ENCODE measurements around the gene ANGPTL2.
"Not testable (repeated sequence)": the region's sequence is repeated elsewhere in the genome, so short reads cannot be mapped to it uniquely, and the experiment has no call there.

Gene ANGPTL2

DNA sequence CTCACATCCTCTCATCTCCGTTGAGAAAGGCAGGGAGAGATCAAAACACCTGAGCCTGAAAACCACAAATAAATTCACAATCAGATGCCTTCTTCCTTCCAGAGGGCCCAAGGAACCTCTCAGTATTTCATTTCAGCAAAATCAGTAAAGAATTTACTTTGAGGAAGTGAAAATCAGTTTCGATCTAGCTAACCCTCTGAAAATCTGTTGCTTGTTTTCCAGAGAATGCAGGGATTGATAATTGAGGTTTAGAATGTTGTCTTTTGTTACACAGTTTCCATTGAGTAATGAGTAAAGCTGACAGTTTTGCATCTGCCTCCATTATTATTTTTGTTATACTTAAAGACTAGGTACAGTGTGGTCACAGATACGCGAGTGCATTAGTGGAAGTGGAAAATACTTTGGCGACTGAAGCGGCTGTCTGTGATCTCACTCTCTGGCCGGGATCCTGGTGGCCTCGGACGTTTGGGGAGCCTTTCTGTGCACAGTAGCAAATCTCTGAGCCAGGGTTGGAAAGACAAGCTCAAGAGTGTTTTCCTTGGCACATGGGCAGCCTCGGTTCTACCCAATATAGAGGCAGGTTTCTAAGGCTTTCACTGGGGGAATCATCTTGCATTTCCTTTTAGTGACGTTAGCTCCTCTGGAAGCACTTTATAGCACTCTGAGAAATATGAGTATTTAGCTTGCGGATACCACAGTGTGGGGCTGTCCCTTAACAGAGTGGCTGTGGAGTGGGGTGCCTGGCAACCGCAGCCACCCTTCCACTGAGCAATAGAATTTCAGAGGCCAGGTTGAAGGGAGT is 32.2 kb upstream of the ANGPTL2 start:
- no peak for DNase-seq

DNA sequence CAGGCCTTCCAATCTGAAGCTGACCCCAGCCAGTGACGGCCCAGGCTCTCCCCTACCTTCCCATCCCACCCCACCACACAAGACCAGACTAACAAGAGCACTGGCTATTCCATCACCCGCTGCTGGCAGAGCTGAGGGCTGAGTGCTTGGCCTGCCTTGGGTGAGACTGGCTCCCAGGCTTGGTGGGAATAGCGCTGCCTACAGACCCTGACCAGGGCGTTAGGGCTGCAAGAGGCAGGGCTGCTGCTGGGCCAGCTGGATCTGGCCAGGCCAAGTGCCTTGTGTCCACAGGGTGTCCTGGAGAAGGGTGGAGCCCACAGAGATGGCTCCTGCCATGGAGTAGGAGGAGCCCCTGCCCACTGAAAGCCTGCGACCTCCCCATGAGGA is 31.6 kb upstream of the ANGPTL2 start:
- DNase-seq = no peak

DNA sequence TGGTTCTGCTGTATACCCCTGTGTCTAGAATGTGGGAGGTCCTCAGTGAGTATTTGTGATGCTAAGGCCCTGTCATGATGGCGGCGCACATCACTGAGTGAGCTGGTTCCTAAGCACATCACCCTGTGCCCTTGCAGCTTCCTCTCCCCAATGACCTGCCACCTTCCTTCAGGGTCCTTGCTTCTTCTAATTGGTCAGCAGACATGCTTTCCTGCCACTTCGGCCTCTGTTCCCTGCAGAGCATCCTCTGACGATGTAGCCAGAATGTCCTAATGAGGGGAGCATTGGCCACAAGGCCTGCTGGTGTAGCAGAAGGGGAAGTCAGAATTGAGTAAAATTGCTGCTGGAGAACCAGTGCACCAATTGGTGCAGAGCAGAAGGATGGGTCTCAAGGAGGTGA is 31.1 kb upstream of the ANGPTL2 start:
- no peak for DNase-seq

DNA sequence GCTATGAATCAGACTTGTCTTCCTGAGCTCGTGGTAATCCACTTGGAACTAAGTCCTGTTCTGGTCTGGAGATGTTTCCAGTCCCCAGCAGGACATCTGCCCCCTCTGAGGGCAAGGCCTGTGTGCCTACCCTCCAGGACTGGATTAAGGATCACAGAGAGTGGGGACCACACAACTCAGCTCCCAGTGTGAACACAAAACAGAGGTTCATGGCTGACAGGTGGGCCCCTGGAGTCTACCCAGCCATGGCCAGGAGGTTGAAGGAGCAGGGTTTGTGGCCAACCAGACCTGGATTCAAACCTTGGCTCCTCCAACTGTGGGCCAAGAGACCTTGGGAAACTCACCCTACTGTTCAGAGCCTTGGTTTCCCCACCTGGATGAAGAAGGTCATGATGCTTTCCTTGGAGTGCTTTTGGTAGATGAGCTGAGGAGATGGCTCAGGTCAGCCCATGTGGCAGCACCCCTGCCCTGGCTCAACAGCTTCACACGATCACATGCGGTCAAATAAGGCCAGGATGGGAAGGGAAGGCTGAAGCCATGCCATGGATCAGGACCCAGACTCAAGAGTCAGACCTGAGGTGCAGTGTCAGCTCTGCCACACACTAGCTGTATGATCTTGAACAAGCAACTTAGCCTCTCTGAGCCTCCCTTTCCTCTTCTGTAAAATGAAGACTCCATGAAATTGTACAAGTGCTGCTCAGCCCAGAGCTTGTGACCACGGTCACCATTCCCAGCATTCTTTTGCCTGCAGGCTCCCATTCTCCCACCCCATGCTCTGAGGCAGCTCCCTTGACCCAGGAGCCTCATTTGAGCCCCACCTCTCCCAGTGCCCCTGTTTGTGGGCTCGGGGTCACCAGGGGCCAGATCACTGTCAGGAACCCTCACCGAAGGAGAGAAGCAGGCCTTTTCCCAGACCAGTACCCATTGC is 27.3 kb upstream of the ANGPTL2 start:
- no peak for DNase-seq

GRCh38 chr9:127149010-127149409 is 26.6 kb upstream of the ANGPTL2 start:
- DNase-seq = no peak

GRCh38 chr9:127148014-127148413 is 25.6 kb upstream of the ANGPTL2 start:
- no peak for DNase-seq

- DNase-seq = no peak
These were observed 24.8 kb upstream of the ANGPTL2 start for GRCh38 chr9:127147251-127147650.

DNA sequence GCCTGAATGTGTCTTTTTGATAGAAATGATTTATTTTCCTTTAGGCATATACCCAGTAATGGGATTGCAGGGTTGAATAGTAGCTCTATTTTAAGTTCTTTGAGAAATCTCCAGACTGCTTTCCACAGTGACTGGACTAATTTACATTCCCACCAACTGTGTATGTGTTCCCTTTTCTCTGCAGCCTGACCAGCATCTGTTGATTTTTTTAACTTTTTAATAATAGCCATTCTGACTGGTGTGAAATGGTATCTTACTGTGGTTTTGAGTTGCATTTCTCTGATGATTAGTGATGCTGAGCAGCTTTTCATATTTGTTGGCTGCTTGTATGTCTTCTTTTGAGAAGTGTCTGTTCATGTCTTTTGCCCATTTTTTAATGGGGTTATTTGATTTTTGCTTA is 24.4 kb upstream of the ANGPTL2 start:
- DNase-seq = not testable (repeated sequence)

- DNase-seq = no peak
These were observed 22.4 kb upstream of the ANGPTL2 start for GRCh38 chr9:127144670-127145445.

- DNase-seq = no peak
These were observed 21.6 kb upstream of the ANGPTL2 start for GRCh38 chr9:127143920-127144465.

DNA sequence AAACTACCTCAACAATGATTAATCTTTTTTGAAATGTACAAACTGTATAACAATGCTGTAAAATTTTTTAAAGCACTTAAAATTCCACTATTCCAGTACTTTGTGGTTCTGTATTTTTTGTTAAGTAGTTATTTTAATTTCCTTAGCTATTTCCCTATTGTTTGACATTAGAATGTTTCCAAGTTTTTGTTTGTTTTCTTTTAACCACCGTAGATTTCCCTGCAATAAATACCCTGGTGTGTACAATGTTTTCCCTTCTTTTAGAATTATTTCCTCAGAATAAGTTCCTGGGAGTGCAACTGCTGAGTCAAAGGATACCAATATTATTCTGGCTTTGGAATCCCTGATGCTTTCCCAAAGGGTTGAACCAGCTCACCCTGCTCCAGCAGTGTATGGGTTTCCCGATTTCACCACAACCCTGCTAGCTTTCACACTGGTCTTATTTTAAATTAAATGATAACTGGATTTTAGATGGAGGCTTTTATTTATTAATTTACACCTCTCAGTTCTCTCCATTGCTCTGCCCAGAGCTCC is 20.6 kb upstream of the ANGPTL2 start:
- no peak for DNase-seq

- no peak for DNase-seq
These were observed 19.9 kb upstream of the ANGPTL2 start for GRCh38 chr9:127142291-127142690.

- no peak for DNase-seq
These were observed 18.6 kb upstream of the ANGPTL2 start for GRCh38 chr9:127140842-127141675.

DNA sequence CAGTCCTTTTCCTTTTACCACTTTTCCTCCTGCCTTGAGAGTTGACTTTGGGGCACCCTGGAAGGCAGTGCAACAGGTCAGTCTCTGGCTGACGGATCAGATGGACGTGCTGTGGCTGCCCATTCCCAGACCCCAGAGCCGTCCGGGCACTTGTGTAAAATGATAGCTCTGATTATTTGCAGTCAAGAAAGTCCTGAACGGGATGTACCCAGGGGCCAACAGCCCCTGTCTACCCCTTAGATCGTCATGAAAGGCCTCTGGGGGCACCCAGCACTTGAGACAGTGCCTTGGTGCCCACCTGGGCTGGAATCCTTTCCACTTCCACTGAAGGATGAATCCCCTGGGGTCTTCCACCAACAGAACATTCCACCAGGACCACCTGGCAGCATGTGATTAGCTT is 17.7 kb upstream of the ANGPTL2 start:
- no peak for DNase-seq

GRCh38 chr9:127139775-127140174 is 17.3 kb upstream of the ANGPTL2 start:
- DNase-seq = no peak

DNA sequence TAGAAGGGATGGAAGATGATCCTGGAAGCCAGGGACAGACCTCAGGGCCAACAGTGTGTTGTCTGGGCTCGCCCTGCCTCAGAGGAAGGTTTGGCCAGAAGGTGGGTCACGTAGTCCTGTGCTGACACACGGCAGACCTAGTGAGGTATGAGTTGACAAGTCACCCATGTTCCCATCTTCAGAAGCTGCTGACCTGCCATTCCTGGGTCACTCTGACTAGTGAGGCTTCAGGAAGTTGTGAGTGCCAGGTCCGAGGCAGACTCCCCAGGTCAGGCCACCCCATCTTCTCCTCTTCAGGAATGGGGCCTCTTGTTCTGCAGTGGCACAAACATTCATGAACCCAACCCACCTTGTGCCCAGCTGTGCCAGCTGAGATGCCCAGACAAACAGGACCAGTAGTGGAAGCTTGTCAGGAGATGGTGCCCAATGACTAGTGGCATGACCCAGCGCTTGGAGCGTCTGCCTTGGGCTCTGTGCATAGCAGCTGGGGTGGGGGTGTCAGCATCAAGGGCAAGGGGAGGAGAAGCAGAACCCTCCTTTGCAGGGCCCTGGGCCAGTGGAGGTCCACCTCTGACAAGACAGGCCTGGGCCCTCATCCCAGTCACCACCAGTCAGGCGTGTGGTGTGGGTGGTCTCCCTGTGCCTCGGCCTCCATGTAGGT is 16.8 kb upstream of the ANGPTL2 start:
- DNase-seq = no peak

DNA sequence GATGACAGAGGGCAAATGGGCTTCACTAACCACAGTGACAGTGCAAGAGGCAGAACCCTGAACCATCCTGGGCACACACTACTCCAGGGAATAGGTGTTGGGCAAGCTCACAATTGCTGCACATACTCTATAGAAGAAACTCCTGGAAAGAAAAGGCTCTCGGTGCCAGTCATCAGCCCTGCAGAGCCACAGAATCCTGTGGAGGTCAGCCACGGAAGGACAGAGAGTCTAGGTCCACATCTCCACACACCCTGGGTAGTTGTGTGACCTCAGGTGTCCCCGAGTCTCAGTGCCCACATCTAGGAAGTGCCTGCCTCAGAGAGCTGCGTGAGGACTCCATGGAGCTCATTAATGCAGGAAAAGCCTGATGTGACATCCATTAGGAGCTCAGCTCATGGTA is 16.0 kb upstream of the ANGPTL2 start:
- DNase-seq = no peak

DNA sequence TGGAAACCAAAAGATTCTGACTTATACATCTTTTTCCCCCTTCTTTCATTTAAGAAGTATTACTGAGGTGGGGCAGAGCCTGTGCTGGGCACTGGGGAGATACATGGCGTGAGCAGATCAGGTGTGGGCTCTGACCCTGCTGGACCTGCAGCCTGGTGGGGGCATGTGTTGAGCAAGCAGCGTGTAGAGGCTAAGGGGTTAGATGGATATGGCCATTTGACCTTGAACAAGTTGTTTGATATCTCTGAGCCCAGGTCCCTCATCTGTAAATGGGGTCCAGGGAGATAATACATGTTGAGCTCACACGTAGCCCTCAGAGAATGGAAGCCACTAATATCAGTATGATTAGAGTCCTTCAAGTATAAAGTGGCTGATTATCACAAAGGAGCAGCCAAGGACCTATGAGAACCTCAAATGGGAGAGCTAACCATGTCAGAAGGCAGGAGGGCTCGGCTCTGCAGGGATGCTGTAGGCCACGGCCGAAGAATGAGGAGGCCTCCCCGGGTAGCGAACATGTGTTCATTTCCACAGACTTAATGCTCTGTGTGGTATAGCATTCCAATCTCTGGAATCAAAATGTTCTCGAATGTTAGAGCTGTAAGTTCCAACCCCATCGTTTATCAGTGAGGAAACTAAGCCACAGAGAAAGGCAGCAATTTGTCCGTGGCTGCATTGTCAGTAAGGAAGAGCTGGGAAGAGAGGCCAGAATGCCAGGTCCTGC is 15.4 kb upstream of the ANGPTL2 start:
- DNase-seq = no peak

DNA sequence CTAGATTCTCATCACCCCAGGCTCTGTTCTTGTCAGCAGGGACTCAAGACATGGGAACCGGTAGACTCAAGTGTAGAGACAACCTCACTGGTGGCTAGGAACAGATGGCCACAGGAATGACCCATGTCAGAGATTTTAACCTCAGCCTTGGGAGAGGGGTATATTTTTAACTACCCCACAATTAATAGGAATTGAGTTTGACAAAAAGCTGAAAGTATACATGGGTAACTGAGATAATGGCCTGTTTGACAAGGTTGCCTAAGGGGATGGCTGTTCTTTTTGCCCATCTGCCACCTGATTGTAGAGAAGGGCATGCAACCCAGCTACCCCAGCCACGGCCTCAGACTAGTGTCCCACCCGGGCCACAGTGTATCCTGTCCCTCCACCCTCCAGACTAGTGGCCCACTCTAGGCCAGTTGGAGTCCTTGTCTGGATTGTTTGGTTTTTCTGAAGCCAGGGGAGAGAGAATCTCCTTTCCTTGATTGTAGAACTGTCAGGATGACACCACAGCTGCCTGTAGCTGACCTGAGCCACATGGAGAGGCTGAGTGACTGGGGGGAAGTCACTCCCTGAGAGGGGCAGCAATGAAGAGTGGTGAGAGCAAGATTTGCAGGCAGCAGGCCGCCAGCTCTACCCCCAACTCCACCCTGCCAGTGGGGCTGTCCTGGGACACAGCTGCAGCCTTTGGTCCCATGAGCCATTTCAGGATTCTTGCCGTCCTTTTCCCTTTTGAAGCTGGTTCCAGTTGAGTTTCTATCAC is 14.6 kb upstream of the ANGPTL2 start:
- no peak for DNase-seq
